HG03575 (cell line): ENCODE data around the gene EEPD1.

Experiments used
- ATAC-seq: cut with Tn5 transposase; IDR thresholded peaks from one replicate; pipeline ENCODE4 v1.9.1; 2021; ENCODE audit not compliant: unreplicated experiment, insufficient number of reproducible peaks, low FRiP score; ENCODE audit errors: extremely low read depth

Gene EEPD1

DNA sequence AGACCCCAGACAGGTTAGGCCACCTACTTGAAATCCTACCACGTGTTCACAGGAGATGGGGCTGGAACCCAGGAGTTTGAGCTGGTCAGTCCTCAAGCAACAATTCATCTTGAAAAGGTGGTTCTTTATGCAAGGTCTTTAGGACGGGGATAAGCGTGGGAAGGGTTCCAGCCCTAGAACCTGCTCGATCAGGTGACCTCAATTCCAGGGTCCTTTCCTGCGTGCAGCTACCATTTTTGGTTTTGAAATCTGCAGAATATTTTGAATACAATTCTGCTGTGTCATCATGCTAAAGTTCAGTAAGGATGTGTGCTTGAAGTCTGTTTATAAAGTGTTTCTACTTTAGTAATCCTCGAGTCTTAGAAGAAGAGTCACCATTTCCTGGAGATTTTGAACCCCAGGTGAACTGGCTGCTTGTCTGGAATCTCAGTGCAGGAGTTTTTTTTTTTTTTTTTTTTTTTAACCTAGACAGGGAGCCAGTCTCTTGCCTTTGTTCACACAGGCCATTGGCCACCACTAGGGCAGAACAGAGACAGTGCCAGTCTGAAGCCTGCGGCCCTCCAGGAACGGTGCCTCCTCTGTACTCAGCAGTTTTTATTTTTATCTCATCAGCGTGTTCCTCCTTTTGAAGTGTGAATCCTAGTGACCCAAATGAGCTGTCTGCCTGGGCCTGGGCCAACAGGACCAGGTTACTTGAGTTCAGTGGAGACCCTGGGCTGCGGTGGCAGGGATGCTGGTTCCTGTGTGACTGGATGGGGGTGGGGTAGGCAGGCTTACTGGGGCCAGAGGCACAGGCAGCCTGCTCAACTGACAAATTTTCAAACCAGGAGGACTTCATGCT is 54.6 kb downstream of the EEPD1 start:
- ATAC-seq, result no peak

GRCh38 chr7:36208426-36208825 is 55.4 kb downstream of the EEPD1 start:
- no peak for ATAC-seq

- ATAC-seq, result no peak
Observed at GRCh38 chr7:36208997-36209813, 56.2 kb downstream of the EEPD1 start.

DNA sequence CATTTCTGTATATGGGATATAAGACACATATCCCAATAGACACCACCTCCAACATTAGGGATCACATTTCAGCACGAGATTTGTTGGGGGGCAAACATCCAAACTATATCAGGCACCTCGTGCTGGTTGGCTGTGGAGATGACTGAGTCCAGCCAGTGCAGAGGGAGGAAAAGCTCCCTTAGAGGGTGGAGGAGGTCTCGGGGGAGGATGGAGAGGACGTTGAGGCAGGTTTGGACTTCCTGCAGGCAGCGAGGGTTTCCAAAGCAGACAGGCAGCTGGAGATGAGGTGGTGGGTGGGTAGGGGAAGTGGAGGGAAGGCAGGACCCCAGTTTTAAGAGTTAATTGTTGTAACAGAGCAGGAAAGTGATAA is 56.7 kb downstream of the EEPD1 start:
- no peak for ATAC-seq

DNA sequence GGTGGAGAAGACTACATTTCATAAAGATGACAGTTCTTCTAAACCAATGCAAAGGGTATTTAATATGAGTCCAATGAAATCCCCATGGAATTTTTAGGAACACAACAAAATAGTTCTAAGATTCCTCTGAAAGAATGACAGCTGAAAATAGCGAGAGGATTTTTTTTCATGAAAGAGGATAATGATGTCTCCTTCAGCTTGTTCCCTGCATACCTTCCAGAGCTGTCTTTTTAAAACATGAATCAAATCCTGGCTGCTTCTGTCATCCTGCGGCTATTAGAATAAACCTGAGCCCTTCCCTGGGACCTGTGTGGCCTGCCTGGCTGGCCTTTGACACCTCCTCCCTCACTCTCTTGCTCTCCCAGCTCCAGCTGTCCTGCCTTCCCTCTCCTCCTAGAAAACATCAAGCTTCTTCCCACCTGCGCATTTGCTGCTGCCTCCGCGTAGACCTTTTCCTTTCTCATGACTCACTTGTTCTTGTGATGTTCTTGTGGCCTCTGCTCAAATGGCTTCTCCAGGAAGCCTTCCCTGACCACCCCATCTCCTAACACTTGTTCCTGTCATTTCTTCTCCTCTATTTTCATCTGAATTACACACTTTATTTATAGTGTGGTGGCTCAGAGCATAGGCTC is 57.4 kb downstream of the EEPD1 start:
- no peak for ATAC-seq

DNA sequence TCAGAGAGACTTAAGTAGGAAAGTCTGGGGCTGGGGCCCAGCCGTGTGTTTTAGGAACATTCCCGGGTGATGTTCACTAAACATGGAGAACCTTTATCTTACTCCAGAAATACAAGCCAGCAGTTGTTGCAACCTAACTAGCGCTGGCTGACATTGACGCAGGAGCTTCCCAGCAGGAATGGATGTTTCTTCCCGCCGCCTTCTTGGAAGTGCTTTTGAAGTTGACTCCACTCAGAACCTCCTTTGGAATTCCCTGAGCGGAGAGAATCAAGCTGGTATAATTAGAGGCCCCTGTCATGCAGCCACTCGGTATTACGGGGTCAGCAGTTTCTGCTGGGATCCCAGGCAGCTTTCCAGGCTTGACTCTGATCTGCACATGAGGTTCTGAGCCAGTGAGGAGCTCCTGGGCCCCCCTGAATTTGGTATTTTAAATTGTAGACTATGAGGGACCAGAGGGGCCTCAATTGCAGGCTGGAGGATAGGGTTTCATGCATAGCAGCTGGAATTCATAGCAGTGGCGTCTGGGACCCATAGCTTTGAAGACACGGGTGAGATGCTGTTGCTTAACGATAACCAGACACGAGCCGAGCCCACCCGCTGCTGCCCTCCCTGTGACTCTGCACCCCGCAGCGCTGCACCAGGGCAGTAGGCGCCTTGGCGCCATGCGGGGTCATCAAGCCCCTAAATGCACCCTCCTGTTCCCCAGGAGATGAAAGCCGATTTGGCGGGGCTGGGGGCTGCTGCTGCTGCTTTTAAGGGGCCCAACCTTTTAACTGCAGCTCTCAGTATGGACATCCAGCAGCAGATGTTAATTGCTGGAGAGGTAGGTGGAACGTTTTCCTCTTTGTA is 61.8 kb downstream of the EEPD1 start:
- no peak for ATAC-seq

DNA sequence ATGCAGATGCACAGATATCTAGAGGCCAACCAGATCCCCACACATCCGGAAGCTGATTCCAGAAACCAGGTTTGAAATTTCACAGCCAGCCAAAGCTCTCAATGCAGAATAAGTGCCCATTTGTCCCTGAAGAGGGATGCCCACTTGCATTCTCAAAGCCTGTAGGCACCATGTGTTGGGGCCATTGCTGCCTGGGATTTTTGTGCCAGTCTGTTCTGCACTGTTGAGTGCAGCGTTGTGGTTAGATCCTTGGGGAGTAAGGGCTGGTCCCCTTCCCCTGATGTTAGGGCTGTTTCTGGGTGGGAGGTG is 62.4 kb downstream of the EEPD1 start:
- no peak for ATAC-seq

DNA sequence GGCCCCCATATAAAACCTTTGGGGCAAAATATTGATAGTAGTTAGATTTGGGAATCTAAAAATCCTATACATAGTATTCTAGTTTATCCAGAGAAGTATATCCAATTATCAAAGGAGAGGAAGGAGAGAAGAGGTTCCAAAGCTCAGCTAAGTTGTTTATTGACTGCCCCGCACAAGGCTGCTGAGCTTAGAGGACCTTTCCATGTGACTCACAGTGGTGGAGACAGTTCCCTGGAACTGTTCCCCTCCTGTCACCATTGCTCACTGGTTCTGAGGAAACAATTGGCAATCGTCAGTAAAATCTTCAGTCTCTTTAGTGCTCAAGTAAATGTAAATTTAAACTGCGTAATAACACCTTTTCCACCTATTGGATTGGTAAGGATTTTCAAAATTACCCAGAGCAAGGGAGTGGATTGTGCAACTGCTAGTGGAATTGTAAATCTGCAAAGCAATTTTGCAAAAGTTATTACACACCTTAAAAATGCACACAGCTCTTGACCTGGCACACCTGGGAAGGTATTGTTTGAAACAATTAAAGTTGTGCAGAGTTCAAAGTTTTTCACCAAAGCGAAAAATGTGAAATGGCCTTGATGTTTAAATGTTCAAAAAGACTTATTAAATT is 63.1 kb downstream of the EEPD1 start:
- no peak for ATAC-seq

DNA sequence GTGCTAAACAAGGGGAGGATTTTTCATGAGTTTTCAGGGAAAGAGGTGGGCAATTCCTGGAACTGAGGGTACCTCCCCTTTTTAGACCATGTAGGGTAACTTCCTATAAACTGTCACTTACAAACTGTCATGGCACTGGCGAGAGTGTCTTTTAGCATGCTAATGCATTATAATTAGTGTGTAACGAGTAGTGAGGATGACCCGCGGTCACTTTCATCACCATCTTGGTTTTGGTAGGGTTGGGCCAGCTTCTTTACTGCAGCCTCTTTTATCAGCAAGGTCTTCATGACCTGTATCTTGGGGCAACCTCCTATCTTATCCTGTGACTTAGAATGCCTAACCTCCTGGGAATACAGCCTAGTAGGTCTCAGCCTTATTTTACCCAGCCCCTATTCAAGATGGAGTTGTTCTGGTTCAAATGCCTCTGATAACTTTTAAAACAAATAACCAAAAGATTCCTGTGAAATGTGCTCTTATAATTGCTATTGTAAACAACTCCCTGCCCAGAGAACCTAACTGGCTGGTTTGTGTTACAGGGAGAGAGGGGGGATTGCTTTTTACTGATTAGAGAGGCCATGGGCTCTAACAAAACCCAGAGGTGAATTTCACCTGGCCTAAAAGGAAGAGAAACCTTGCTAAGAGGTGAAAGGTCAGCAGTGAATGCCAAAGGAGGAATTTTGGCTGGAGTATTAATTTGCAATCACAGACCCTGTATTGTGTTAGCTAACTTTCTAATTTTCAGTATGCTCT is 64.3 kb downstream of the EEPD1 start:
- no peak for ATAC-seq

DNA sequence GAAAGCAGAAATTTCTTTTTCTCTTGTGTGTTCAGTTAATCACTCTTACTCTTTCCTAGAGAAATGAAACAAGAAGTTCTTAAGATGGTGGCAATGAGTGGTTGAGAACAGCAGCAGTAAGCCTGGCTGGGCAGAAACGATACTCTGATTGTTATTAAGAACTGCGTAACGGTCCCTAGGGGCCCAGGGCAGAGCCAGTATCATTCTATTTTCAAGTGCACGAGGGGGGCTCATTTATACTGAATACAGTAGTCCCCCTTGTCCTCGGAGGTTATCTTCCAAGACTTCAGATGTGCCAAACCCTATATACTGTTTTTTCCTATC is 64.9 kb downstream of the EEPD1 start:
- ATAC-seq, result no peak

- no peak for ATAC-seq
Observed at GRCh38 chr7:36219429-36219828, 66.4 kb downstream of the EEPD1 start.

DNA sequence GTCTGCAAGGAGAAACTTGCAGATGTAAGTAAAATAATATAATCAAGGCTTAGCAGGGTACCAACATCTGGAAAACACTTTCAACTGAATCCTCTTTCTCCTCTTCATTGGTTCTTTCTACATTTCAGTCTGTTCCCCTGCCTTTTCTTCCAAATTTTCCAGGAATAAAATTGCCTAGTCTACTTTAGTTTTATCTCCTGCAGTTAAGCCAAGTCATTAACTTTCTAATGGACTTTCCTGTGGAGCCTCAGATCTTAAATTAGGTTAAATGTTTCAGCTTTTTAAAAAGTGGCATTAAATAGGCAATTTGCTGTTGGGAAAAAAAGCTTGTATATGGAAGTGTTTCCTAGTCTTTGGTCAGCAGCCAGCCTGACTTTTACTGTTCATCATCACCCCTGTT is 70.8 kb downstream of the EEPD1 start:
- ATAC-seq, result no peak

- ATAC-seq, result no peak
Observed at GRCh38 chr7:36224934-36225858, 72.1 kb downstream of the EEPD1 start.

DNA sequence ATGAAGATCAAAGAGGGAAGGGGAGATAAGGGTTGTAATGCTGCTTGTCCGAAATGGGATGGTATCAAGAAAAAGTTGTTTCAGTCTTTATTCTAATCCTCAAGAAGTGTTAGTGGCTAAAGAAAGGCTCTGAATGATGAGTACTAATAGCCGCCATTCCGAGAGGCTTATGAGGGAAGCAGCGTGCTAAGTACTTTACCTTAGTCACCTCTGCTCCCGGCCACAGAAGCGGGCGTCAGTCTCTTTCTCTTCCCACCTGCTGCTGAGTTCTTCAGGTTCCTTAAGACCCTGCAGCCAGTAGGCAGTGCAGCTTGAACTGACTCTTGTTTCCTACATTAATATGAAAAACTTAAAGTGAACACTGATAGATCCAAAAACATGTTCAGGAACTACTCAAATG is 73.1 kb downstream of the EEPD1 start:
- ATAC-seq, result no peak

- ATAC-seq, result no peak
Observed at GRCh38 chr7:36227223-36227622, 74.2 kb downstream of the EEPD1 start.

DNA sequence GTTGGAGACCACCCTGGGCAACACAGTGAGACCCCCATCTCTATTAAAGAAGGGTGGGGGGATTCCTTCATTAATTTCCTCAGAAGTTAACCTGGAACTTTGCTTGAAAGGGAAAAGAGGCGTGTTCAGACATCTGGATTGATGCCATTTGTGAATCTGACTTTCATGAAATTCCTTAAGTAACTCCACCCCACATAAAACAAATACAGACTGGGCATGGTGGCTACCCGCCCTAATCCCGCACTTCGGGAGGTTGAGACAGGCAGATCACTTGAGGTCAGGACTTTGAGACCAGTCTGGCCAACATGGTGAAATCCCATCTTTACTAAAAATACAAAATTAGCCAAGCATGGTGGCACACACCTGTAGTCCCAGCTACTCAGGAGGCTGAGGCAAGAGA is 75.0 kb downstream of the EEPD1 start:
- ATAC-seq, result no peak

DNA sequence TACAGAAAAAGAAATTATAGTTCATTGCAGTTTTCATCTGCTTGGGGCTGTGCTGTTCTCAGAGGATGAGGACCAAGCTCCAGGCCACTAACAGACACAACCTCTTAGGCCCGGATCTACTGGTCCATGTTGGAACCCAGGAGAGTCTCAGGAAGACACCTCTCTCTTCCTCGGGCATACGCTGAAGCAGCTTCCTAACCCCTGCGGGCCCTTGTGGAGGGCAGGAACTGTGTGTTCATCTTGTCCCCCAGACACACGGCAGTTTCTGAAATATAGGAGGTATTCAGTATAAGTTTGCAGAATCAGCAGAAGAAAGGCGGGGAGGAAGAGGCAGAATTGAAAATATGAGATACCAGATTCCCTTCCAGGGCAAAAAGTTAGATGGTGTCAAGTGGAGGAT is 78.4 kb downstream of the EEPD1 start:
- ATAC-seq, result no peak
